AG09319 (cell line): ENCODE results near the gene UQCRC1.

Experiments
- DNase-seq: peaks from one replicate; pipeline ENCODE4 v3.0.0-alpha.2; 2010; ENCODE audit warnings: low read depth; ENCODE audit errors: extremely low read depth
- TF ChIP-seq, protein P1 (sequence below): IDR thresholded peaks from 2 replicates; pipeline ENCODE4 v1.5.1; 2011; ENCODE audit warnings: low read depth, mild to moderate bottlenecking, inconsistent platforms, low read length, moderate library complexity

UQCRC1 gene

DNA sequence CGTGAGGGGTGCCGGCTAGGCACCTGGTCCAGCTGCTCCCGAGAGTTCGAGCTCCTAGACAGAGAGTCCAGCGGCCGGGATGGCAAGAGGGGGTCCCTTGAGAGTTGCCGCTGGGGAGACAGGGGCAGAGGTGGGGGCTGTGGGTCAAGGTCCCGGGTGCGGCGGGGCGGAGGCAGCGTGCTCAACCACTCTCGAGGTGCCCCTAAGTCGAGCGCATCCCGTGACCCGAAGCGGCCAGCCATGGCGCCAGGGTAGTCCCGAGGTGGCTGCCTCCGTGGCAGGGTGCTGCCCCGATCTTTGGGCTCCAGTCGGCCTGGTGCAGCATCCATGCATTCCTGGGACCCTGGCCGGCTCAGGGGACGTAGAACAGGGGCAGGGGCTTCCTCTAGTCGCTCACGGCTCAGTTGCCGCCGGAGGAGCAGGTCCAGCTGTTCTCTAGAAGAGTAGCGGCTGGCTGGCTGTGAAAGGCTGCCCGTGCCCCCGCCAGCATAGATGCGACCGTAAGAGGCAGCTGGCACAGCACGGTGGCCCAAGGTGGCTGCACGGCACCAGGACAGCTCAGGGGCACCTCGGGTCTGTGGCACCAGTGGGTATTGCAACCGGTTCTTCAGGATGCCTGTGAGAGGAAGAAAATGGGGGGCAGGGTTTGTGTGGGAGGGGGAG is 30.6 kb upstream of the UQCRC1 start:
- DNase-seq, result no peak
- TF ChIP-seq, protein P1, sequence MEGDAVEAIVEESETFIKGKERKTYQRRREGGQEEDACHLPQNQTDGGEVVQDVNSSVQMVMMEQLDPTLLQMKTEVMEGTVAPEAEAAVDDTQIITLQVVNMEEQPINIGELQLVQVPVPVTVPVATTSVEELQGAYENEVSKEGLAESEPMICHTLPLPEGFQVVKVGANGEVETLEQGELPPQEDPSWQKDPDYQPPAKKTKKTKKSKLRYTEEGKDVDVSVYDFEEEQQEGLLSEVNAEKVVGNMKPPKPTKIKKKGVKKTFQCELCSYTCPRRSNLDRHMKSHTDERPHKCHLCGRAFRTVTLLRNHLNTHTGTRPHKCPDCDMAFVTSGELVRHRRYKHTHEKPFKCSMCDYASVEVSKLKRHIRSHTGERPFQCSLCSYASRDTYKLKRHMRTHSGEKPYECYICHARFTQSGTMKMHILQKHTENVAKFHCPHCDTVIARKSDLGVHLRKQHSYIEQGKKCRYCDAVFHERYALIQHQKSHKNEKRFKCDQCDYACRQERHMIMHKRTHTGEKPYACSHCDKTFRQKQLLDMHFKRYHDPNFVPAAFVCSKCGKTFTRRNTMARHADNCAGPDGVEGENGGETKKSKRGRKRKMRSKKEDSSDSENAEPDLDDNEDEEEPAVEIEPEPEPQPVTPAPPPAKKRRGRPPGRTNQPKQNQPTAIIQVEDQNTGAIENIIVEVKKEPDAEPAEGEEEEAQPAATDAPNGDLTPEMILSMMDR, result no peak

- DNase-seq, result no peak
- TF ChIP-seq, protein P1, result no peak
Observed at GRCh38 chr3:48637305-48637704, 27.9 kb upstream of the UQCRC1 start.

- DNase-seq, result no peak
- TF ChIP-seq, protein P1, result no peak
Observed at GRCh38 chr3:48636149-48636655, 26.8 kb upstream of the UQCRC1 start.

DNA sequence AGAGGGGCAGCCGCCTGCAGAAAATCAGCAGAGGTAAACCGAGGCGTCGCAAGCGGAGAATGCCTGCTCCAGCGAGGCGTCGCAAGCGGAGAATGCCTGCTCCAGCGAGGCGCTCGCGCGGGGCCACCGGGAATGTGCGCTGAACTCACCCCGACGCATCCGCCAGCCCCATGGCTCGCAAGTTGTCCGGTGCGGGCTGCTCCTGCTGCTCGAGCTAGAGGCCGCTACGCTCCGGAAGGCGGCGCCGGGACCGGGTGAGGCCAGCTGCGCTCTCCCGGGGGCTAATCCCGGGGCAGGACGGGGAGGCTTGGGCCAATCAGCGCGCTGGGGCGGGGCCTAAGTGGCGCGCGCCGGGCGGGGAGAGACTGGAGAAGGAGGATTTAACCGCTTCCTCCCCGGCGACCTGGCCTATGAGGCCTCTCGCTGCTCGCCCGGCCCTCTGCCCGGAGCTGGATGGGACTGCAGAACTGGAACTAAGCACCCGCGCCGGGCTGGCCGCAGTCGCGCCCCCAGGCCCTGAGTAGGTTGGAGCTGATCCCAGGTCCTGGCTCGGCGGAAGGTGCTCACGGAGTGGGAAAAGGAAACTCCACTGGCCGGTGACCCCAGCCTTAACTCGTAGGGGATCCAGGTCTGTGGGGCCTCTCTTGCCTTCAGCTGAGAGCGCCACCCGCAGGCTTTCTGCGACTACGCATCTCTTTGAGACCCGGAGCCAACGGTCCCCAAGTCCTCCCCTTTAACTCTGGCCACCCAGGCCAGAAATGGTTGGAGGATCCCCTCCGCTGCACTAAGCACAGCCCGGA is 26.0 kb upstream of the UQCRC1 start, which contains the start of gene SLC26A6:
Gene SLC26A6 (minus strand): TSS at position 240 of the 800 bp plus-strand sequence. CDS start 68 bp downstream, at position 172.
- TF ChIP-seq, protein P1, result peak; percentile 71
- peak; percentile 86 for DNase-seq

GRCh38 chr3:48634661-48635221 is 25.3 kb upstream of the UQCRC1 start:
- peak; percentile 5 for DNase-seq
- TF ChIP-seq, protein P1, result no peak

DNA sequence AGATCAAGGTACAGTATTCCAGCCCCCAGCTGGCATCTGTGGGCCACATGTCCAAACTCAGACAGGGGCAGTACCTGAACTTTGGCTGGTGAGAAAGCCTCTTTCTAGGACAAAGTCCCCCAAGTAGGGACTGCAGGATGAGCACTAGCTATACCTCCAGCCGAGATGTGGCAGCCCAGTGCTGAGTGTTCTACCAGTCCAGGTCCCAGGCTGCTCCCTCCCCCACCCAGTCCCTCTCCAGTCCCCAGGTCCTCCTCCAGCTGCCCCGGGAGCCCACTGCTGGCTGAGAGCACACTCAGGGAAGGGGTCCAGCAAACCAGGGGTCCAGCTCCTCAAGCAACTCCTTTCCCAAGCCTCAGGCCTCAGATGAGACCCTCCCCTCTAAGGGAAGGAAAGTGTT is 24.3 kb upstream of the UQCRC1 start:
- TF ChIP-seq, protein P1, result no peak
- DNase-seq, result no peak

DNA sequence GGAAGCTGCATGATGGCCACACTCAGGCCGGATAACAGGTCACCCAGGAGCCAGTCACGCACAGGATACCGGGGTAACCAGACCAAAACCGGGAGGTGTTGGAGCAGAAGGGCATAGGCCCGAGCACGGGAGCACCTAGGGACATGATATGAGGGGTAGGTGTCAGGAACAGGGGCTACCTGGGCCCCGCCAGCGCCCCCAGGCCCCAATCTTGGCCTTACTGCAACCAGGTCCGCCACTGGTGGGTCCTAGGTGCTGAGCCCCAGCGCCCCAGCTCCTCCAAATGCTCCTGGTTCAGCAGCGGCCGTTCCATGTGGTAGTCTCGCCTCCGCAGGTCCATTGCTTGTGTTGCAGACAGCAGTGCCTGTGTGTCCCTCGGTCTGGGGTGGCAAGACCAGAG is 23.8 kb upstream of the UQCRC1 start:
- TF ChIP-seq, protein P1, result no peak
- DNase-seq, result no peak
